ENCODE data around the gene COL23A1. TPM values are rescaled to one million over a fixed set of nuclear protein-coding genes. Genes with fewer than 3 reads are reported as not detected.

COL23A1 gene
- total RNA-seq, 4 donors from 2014 or later: 0.83 to 1.8 (median 1.5) TPM

DNA sequence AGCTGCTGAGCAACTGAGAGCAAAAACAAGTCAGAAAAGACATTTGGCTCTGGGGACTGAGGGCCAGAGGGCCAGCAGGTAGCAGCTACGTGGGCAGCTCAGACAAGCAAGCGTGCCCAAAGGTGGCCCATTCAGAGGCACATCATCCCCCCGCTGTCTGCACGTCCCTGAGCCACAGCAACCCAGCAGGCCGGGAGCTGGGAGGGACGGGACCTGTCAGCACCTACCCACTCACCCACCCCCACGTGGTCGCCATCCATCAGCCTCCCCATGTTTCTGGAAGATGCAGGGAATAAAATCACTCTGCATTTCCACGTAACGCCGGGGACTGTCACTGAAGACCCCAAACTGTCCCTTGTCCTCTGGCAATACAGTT is 167.8 kb downstream of the COL23A1 start:
- Histone ChIP-seq H3K4me1 (peaks cover 0 to 7% (median 0%) of the 10 kb centered on the region in 4 donors), H3K27me3 (no peaks in the 10 kb centered on the region), H3K9me3 (no peaks in the 10 kb centered on the region), H3K36me3 (no peaks in the 10 kb centered on the region), H3K27ac (replicated peaks in 1 of 4) (no peak overlapping the region), H3K4me3 (no peak overlapping the region)
- intact Hi-C loops (cut with DNase I): no loop called here
- DNase-seq (ENCODE audit: extremely low spot score): peak; percentile 75
- TF ChIP-seq, protein P1, sequence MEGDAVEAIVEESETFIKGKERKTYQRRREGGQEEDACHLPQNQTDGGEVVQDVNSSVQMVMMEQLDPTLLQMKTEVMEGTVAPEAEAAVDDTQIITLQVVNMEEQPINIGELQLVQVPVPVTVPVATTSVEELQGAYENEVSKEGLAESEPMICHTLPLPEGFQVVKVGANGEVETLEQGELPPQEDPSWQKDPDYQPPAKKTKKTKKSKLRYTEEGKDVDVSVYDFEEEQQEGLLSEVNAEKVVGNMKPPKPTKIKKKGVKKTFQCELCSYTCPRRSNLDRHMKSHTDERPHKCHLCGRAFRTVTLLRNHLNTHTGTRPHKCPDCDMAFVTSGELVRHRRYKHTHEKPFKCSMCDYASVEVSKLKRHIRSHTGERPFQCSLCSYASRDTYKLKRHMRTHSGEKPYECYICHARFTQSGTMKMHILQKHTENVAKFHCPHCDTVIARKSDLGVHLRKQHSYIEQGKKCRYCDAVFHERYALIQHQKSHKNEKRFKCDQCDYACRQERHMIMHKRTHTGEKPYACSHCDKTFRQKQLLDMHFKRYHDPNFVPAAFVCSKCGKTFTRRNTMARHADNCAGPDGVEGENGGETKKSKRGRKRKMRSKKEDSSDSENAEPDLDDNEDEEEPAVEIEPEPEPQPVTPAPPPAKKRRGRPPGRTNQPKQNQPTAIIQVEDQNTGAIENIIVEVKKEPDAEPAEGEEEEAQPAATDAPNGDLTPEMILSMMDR (IDR thresholded peaks at IDR 0.05): no peak
- no peak for TF ChIP-seq POLR2A (IDR thresholded peaks at IDR 0.05; ENCODE audit: low read depth)
- no peak for TF ChIP-seq EP300 (IDR thresholded peaks at IDR 0.05)
- 85% methylated on average over 8 of the region's 11 CpGs for WGBS

DNA sequence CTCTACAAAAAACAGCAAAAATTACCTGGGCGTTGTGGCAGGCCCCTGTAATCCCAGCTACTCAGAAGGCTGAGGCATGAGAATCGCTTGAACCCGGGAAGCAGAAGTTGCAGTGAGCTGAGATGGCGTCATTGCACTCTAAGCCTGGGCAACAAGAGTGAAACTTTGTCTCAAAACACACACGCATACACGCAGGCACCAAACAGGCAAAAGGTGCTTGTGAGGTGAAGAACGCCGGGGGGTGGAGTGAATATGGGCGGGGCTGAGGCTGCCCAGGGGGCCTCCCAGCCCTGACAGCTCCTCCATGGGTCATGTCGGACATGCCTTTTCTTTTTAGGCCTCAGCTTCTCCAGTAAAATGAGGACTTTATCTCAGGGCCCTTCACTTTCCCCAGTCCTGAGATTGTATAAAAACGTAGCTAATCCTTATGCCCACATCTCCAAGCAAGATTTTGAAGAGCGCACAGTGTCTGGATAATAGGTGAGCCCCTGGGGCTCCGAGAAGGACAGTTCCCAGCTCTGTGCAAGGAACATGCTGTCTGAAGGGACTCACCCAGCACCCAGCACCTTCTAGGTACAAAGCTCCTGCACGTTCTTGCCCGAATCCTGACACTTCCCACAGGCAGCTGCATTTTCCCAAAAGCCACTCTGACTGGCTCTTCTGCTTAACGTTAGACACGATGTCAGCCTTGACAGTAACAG is 168.3 kb downstream of the COL23A1 start:
- no peak for TF ChIP-seq EP300 (IDR thresholded peaks at IDR 0.05)
- TF ChIP-seq POLR2AphosphoS5 (IDR thresholded peaks at IDR 0.05): no peak
- TF ChIP-seq POLR2A (IDR thresholded peaks at IDR 0.05; ENCODE audit: low read depth): no peak
- TF ChIP-seq, protein P1 (IDR thresholded peaks at IDR 0.05): no peak
- no peaks in the 10 kb centered on the region for H3K36me3 ChIP-seq
- no peaks in the 10 kb centered on the region for H3K27me3 ChIP-seq
- peaks cover 0 to 7% (median 0%) of the 10 kb centered on the region in 4 donors for H3K4me1 ChIP-seq
- no peak overlapping the region for H3K27ac ChIP-seq (replicated peaks in 1 of 4)
- H3K9me3 ChIP-seq: no peaks in the 10 kb centered on the region
- peak; percentile 68 for DNase-seq (ENCODE audit: extremely low spot score)
- H3K4me3 ChIP-seq: no peak overlapping the region
- 84% methylated on average over 17 of the region's 17 CpGs for WGBS
- intact Hi-C loops (cut with DNase I): no loop called here

DNA sequence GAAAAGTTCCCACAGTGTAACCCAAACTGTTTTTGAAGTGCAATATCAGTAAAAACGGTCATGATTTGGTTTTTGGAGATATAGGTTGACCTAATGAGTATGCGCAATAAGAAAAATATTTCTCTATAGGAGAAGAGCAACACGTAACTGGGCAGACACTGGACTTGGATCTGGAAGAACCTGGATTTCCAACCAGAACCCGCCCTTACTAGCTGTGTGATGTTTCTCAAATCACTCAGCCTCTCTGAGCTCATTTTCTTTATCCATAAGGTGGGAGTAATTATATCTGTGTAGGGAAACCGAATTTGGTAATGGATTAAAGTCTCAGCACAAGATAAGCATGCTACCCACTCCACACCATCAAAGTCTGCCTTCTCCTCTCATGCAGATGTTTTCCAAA is 169.1 kb downstream of the COL23A1 start:
- H3K27me3 ChIP-seq: no peaks in the 10 kb centered on the region
- TF ChIP-seq POLR2AphosphoS5 (IDR thresholded peaks at IDR 0.05): no peak
- TF ChIP-seq, protein P1 (IDR thresholded peaks at IDR 0.05): no peak
- no peak for TF ChIP-seq EP300 (IDR thresholded peaks at IDR 0.05)
- no peak for TF ChIP-seq POLR2A (IDR thresholded peaks at IDR 0.05; ENCODE audit: low read depth)
- DNase-seq (ENCODE audit: extremely low spot score): no peak
- H3K4me1 ChIP-seq: peaks cover 0 to 7% (median 0%) of the 10 kb centered on the region in 4 donors
- no peak overlapping the region for H3K4me3 ChIP-seq
- no peaks in the 10 kb centered on the region for H3K9me3 ChIP-seq
- WGBS: 81% methylated on average over 5 of the region's 5 CpGs
- H3K27ac ChIP-seq (replicated peaks in 1 of 4): no peak overlapping the region
- H3K36me3 ChIP-seq: no peaks in the 10 kb centered on the region
- intact Hi-C loops (cut with DNase I): no loop called here

DNA sequence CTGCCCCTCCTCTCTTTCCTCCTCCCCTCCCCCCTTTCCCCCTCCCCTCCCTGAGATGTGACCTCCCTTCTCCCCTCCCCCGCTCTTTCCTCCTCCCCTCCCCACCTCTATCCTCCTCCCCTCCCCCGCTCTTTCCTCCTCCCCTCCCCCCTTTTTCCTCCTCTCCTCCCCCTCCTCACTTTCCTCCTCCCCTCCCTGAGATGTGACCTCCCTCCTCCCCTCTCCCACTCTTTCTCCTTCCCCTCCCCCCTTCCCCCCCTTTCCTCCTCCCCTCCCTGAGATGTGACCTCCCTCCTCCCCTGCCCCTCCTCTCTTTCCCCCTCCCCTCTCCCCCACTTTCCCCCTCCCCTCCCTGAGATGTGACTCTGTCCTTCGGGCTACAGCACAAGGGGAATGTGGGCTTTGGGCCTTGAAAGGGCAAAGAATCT is 169.8 kb downstream of the COL23A1 start:
- peaks cover 0 to under 1% (median 0%) of the 10 kb centered on the region in 4 donors for H3K27me3 ChIP-seq
- no peaks in the 10 kb centered on the region for H3K36me3 ChIP-seq
- H3K9me3 ChIP-seq: no peaks in the 10 kb centered on the region
- 67% methylated on average over 2 of the region's 3 CpGs for WGBS
- TF ChIP-seq, protein P1 (IDR thresholded peaks at IDR 0.05): no peak
- TF ChIP-seq POLR2A (IDR thresholded peaks at IDR 0.05; ENCODE audit: low read depth): no peak
- TF ChIP-seq POLR2AphosphoS5 (IDR thresholded peaks at IDR 0.05): no peak
- no peak for TF ChIP-seq EP300 (IDR thresholded peaks at IDR 0.05)
- no peak overlapping the region for H3K27ac ChIP-seq (replicated peaks in 1 of 4)
- intact Hi-C loops (cut with DNase I): no loop called here
- H3K4me1 ChIP-seq: peaks cover 0 to 7% (median 0%) of the 10 kb centered on the region in 4 donors
- no peak for DNase-seq (ENCODE audit: extremely low spot score)
- no peak overlapping the region for H3K4me3 ChIP-seq
